Activated gamma-delta T cell treated with anti-CD3 and anti-CD28 coated beads, Interleukin-2, amount 50 U/mL, for 16 hours (primary cell): ENCODE results near the gene SARDH.
"Not testable (repeated sequence)": the region's sequence is repeated elsewhere in the genome, so short reads cannot be mapped to it uniquely, and the experiment has no call there.

Source experiments
- DNase-seq: peaks from one replicate; pipeline ENCODE4 v3.0.0-alpha.2; 2020; ENCODE audit warnings: low read depth

The SARDH gene

GRCh38 chr9:133759146-133759900, 21.2 kb upstream of the SARDH start:
- no peak for DNase-seq

GRCh38 chr9:133758228-133758627, 20.1 kb upstream of the SARDH start:
- DNase-seq = no peak

GRCh38 chr9:133754688-133755227, 16.6 kb upstream of the SARDH start:
- no peak for DNase-seq

DNA sequence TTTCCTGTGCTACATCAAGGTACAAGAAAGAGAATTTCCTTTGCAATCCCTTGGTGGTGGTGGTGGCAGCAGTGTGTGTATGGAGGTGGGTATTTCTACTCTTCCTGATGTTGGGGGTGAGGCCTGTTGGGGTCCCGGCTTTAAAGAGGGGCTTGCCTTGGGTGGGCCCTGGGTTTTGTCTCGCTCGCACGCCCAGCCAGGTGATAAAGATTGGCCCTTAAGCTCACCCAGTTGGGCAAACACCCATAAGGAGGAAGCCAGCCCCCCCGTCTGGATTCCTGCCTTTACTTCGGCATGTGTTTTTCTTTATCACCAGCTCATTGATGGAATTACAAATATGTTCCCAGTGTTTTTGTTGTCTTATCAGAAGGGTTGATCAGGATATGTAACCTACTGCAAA, 16.0 kb upstream of the SARDH start:
- DNase-seq = no peak

GRCh38 chr9:133752739-133753446, 14.7 kb upstream of the SARDH start:
- no peak for DNase-seq

- DNase-seq = no peak
Measured at GRCh38 chr9:133750982-133751649, 13.0 kb upstream of the SARDH start.

DNA sequence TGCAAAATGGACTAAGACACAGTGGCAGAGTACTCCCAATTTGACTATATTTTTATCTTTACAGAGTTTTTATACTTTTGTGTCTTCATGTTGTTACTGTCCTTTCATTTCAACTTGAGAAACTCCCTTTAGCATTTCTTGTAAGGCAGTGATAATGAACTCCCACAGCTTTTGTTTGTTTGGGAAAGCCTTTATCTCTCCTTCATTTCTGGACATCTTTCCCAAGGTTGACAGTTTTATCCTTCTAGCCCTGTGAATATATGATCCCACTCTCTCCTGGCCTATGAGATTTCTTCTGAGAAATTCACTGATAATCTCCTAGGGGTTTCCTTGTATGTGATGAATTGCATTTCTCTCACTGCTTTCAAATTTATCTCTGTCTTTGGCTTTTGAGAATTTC, 9.2 kb upstream of the SARDH start:
- no peak for DNase-seq

DNA sequence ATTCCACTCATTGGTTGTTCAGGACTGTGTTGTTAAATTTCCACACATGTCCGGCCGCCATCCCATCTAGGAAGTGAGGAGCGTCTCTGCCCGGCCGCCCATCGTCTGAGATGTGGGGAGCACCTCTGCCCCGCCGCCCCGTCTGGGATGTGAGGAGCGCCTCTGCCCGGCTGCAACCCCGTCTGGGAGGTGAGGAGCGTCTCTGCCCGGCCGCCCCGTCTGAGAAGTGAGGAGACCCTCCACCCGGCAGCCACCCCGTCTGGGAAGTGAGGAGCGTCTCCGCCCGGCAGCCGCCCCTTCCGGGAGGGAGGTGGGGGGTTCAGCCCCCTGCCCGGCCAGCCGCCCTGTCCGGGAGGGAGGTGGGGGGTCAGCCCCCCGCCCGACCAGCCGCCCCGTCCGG, 6.4 kb upstream of the SARDH start:
- DNase-seq = not testable (repeated sequence)

DNA sequence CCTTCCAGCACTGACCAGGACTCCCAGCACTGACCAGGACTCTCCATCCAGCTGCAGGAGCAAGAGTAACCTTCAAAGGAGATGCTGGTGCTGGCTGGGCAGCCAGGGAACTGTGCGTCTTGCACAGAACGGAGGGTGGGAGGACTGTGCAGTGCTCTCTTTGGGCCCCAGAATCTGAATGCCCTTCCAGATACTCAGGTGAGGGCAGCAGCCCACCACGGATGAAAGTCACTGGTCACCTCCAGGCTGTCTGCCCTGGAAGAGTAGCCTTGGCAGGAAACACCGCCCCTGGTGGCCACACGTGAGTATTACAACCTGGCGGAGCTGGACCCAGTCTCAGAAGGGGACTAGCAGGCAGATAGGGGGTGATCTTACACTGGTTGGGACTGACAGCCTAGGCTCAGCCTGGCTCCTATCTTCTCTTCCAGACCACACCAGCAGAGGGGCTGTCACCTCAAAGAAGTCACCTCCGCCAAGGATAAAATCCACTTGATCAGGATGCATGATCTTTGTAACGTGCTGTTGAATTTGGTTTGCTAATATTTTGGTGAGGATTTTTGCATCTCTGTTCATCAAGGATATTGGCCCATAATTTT, 4.8 kb upstream of the SARDH start:
- peak; percentile 68 for DNase-seq

- no peak for DNase-seq
Measured at GRCh38 chr9:133742251-133742650, 4.1 kb upstream of the SARDH start.

GRCh38 chr9:133741716-133742115, 3.6 kb upstream of the SARDH start:
- DNase-seq = no peak

DNA sequence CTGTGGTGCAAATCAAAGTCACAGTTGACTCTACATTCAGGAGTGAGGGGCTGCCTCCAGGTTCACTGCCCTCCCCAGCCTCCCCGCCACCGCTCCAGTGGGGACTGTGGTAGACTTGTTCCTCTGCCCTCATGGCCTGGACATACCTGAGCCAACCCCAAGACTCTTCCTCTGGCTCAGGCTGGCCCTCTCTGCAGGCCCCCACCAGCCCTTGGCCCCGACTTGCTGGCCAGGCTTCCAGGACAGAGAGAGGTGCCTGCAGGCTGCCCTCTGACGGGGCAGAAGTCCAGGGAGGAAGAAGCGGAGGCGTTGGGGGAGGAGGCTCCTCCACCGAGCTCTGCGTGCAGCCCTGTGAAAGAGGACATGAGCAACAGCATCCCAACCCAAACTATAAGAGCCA, 2.8 kb upstream of the SARDH start:
- DNase-seq = no peak

DNA sequence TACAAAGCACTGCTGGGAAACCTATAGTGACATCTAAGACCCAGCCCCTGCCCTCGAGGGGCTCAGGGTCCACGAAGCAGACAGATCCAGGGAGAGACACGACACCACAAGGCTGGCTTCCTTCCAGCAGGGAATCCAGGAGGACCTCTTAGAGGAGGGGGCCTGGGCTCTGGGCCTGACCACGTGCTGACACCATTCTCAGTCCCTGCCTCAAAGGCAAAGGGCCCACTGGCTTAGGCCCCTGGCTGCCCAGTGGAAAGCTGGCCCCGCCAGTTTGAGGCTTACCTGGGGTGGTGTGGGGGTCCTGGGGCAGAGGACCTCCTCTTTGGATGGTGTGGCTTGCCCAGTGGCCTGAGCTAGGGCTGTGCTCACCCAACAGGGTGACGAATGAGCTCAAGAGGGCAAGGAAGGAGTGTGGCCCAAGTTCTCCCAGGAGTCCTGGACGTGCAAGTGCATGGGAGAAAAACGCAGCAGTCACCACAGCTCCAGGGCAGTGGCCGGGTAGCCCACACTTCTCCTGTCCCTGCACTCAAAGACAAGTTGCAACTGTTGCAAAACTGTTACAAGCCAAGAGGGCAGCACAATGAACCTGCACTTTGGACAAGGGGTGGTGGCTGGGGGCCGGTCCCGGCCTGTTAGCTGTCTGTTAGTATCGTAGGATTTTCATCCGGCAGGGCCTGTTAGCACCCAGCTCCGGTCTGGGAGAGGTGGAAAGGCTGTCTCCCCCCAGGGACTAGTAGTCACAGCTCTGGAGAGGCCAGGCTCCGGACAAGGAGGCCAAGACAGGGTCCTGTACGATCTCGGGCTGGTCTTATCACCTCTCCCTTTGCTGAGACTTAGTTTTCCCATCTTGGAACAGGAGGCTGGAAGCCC, 1.5 kb upstream of the SARDH start:
- no peak for DNase-seq

DNA sequence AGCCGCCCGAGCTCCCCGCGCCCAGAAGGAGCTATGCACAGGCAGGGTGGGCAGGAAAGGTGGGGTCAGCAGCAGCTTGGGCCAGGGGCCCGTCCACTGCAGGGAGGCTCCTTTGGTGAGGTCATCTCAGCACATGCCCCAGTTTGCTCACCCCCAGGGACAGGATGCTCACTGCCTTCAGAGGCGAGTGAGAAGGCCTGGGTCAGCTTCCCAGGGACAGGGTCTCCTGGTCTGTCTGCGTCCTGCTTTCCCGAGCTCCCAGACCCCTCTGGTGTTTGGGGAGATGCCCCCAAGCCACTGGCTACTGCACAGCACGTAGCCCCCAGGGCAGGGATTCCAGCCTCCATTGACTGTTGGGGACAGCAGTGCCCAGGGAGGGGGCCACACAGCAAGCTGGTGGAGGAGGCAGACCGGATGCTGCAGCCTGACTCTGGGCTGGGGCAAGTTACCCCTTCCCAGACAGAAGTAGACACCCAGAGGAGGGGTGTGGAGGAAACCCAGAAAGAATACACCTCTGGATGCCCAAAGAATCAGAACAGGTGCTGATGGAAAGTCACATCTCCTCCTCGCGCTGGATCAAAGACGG, 581 bp upstream of the SARDH start:
- no peak for DNase-seq

GRCh38 chr9:133737071-133737773, 930 bp downstream of the SARDH start:
- no peak for DNase-seq

DNA sequence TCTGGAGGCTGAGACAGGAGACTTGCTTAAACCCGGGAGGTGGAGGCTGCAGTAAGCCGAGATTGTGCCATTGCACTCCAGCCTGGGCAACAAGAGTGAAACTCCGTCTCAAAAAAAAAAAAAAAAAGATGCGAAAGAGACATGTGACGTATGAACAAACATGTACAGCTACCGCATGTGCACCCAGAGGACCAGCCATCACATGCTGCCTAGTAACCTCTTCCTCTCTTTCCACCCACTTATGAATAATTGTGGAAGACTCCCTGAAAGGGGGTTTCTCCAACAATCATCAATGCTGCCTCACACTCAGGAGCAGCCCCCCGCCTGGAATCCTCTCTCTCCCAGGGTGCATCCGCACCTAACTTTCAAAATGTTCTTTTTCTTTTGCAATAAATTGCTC, 2.2 kb downstream of the SARDH start:
- DNase-seq = no peak

- DNase-seq = no peak
Measured at GRCh38 chr9:133735415-133735775, 2.8 kb downstream of the SARDH start.

DNA sequence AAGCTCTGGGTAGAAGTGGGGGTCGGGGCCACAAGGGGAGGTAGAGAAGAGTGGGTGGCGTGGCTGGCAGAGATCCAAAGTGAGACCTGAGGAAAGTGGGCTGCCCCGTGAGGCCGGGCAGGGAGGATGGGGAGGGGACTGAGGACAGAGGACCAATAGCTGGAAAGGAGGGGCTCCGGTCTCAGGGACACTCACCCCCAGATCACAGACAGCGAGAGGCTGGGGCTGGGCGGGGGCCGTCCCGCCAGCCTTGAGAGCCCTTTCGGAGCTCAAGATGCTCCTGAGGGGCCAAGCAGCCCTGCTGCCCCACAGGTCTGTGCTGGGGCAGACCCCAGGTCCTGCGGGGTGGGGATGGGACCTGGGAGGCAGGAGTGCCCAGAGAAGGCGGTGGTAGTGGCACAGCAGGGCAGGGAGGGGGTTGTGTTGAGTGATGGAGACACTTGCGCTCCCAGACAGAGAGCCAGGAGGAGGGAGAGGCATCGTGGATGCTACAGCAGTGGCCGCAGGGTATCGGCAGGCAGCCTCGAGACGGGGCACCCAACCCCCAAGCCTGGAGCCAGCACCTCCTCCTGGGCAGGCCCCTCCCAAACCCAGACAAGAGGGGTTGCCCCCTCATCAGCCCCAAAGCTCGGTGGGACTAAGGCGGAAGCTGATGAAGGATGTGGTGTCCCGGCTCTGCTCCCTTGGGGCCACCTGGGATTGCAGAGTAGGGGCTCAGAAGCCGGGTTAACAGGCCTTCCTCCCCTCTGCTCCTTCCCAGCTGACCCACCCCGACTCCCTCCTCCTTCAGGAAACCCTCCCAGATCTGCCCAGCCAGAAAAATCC, 3.4 kb downstream of the SARDH start:
- no peak for DNase-seq

- DNase-seq = no peak
Measured at GRCh38 chr9:133733796-133734533, 4.2 kb downstream of the SARDH start.
